ENCODE results near the gene VPS45.
"Not testable (repeated sequence)": the region's sequence is repeated elsewhere in the genome, so short reads cannot be mapped to it uniquely, and the experiment has no call there.

The VPS45 gene

GRCh38 chr1:150134537-150134936 lies 67.0 kb downstream of the VPS45 start:
- DNase-seq (ENCODE audit: low spot score): no peak

- DNase-seq (ENCODE audit: low spot score): not testable (repeated sequence)
These were observed 67.8 kb downstream of the VPS45 start for GRCh38 chr1:150135400-150135799.

GRCh38 chr1:150138044-150138443 lies 70.5 kb downstream of the VPS45 start:
- no peak for DNase-seq (ENCODE audit: low spot score)

- no peak for DNase-seq (ENCODE audit: low spot score)
These were observed 73.9 kb downstream of the VPS45 start for GRCh38 chr1:150141452-150141851.

GRCh38 chr1:150142083-150142482 lies 74.5 kb downstream of the VPS45 start:
- no peak for DNase-seq (ENCODE audit: low spot score)

GRCh38 chr1:150144606-150145005 lies 77.0 kb downstream of the VPS45 start:
- no peak for DNase-seq (ENCODE audit: low spot score)

- DNase-seq (ENCODE audit: low spot score): not testable (repeated sequence)
These were observed 78.4 kb downstream of the VPS45 start for GRCh38 chr1:150146016-150146415.

- no peak for DNase-seq (ENCODE audit: low spot score)
These were observed 79.4 kb downstream of the VPS45 start for GRCh38 chr1:150146849-150147542.

- DNase-seq (ENCODE audit: low spot score): no peak
These were observed 81.3 kb downstream of the VPS45 start for GRCh38 chr1:150148837-150149270.

GRCh38 chr1:150149271-150150132 lies 81.9 kb downstream of the VPS45 start, which contains the start of gene PLEKHO1:
TSS of gene PLEKHO1 (plus strand) at chr1:150149916. CDS start at chr1:150150258, 342 bp downstream.
- DNase-seq (ENCODE audit: low spot score): no peak

- no peak for DNase-seq (ENCODE audit: low spot score)
These were observed 82.8 kb downstream of the VPS45 start for GRCh38 chr1:150150133-150151021.

- no peak for DNase-seq (ENCODE audit: low spot score)
These were observed 84.0 kb downstream of the VPS45 start for GRCh38 chr1:150151291-150152181.

GRCh38 chr1:150152182-150152536 lies 84.6 kb downstream of the VPS45 start:
- no peak for DNase-seq (ENCODE audit: low spot score)

GRCh38 chr1:150152772-150153456 lies 85.3 kb downstream of the VPS45 start:
- no peak for DNase-seq (ENCODE audit: low spot score)

GRCh38 chr1:150154143-150154542 lies 86.6 kb downstream of the VPS45 start:
- DNase-seq (ENCODE audit: low spot score): no peak

GRCh38 chr1:150155413-150156071 lies 88.0 kb downstream of the VPS45 start:
- DNase-seq (ENCODE audit: low spot score): no peak

GRCh38 chr1:150156868-150157603 lies 89.5 kb downstream of the VPS45 start:
- no peak for DNase-seq (ENCODE audit: low spot score)

GRCh38 chr1:150159550-150159949 lies 92.0 kb downstream of the VPS45 start:
- no peak for DNase-seq (ENCODE audit: low spot score)

GRCh38 chr1:150160964-150161621 lies 93.5 kb downstream of the VPS45 start:
- no peak for DNase-seq (ENCODE audit: low spot score)
